Hematopoietic multipotent progenitor cell treated with erythropoietin and hydrocortisone succinate and interleukin-3 and kit ligand, for 6 days (in vitro differentiated cells): ENCODE measurements around the gene BASP1.
A peak's percentile ranks its signal among the peaks of the same experiment; 100 is the strongest.
"Not testable (repeated sequence)": the region's sequence is repeated elsewhere in the genome, so short reads cannot be mapped to it uniquely, and the experiment has no call there.

ENCODE experiments used
- DNase-seq: peaks from one replicate; pipeline ENCODE4 v3.0.0-alpha.2; 2015

Gene BASP1

DNA sequence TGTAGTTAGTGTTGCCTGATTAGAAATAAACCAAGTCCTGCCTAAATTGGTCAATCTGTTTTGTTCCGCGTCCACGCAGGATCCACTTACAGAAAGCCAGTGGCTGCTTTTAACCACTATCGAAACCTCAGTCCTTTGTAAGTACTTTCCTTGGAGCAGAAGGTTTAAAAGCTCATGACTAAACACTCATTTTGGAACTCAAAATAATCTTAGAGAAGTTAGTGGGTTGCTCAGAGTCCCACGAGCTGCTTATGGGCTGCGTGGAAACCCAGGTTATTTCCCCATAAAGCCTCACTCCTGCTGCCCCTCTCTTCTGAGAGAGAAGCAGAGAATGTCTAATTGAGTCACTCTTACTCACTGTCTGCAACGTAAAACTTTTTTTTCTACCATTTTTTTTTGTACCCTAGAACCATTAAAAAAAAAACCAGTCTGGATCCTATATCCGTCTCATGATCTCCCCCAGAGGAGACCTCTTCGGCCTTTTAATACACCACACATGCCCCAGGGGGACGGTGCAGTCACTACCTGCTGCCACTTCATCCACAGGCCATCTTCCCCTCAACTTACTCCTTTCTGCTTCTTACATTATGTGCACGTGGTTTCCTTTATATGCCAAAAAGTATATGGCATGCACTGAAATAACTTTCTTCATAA lies 7.6 kb downstream of the BASP1 start:
- no peak for DNase-seq

DNA sequence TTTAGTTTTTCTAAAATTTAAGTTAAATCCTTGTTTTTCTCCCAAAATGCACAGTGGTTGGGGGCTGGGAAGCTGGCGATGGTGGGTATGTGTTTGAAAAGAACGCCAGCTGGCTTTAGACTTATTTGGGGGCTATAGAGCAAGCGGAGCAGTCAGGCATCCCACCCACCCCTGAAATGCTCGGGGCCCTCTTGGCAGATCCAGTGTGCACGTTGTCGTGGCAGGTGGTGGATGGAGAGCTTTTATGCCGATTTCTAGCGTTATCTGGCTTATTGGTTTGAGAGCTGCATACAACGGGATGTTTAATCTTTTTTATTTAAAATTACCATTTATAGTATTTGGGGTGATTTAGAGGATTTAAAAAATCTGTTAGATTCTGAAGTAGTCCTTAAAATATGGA lies 8.1 kb downstream of the BASP1 start:
- no peak for DNase-seq

DNA sequence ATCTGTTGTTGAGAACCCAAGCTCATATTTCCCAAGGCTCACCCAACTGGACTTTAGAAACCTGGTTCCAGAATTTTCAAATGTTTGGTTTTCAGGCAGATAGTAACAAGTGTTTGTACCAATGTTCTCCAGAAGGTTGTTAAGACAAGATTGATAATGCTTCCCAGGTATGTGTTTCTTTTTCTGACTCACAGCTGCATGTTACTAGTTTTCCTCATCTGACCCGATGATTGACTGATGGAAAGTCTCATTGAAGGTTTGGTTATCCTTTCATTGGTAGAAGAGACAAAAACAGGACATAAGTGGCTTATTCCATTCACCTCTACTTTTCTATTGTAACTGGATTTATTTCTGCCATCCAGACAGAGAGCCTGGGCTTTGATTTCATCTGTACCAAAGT lies 10.4 kb downstream of the BASP1 start:
- DNase-seq: no peak

DNA sequence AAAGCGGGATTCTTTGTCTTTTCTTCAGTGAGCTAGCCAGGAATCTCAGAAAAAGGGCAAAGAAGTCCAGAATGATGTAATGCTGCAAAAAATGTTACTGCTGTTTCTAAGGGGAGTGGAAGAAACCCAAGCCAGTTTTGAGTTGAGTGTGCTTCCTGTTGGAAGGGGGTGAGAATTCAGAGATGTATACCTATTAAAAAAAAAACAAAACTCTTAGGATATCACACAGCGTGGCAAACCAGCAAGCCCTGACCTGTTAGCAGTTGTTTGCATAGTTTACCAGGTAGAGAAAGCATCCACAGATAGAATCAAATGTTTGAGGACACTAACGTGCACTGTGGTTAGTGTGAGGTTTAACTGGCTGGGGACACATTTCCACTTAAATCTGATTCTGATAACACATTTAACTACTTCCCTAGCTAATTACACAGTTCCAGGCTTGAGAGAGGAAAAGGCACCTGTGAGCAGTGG lies 11.4 kb downstream of the BASP1 start:
- no peak for DNase-seq

DNA sequence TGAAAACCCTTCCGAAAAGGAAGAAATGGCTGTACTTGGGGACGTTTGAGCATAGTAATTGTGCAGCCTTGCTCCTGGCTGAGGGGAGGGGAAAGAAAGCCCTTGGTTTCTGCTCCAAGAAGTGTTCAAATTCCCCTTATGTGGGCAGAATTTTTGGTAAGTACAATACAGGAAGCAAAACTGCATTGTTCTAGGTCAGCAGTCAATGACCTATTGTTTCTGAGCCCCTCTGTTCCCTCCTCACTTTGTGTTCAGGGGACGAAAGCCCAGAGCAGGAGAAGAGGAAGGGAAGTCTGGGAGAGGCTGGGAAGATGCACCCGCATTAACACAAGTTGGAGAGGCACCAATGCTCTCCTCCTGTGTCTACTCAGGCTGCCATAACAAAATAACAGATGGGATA lies 11.9 kb downstream of the BASP1 start:
- no peak for DNase-seq

DNA sequence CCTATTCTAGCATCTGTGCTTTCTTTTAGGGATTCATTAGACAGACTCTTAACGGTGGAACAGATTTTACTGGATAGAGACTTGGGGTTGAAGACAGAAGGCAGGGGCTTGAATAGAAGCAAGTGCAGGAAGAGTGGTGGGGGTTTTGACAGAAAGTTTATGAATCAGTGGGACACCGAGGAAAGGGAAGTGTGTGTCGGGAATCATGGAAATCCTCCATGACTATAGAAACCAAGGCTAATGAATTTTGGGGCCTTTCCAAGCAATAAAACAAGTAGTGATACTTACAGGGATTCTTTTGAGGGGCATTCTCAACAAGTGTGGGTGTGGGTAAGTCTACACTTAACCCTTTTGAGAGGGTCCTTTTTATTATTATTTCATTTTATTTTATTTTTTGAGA lies 12.8 kb downstream of the BASP1 start:
- no peak for DNase-seq

DNA sequence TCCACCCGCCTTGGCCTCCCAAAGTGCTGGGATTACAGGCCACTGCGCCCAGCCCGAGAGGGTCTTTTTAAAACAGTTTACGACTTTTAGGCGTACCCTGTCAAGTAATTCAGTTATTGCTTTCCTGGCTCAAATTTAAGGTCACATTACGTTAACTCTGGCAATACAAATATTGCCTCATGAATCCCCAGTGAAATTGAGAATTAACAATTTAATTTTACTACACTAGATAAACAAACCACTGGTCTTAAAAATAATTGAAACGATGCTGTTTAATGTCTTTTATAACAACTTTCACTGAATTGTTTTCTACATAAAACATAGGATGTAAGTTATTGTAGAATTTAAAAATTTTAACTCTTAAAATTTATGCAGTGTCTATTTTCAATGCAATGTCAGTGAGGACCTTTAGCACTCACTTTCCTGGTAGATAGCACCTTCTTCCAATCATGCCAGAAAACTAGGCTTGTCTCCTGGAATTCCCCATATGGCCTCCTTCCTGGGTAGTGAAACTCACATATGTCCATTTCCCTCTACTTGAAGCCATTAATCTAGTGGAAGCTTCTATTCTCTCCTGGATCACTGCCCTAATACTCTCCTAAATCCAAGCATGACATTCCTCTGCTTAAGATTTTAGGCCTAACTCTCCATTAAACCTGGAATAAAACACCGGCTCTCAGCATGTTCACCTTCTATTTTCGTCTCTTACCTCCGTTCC lies 13.5 kb downstream of the BASP1 start:
- no peak for DNase-seq

DNA sequence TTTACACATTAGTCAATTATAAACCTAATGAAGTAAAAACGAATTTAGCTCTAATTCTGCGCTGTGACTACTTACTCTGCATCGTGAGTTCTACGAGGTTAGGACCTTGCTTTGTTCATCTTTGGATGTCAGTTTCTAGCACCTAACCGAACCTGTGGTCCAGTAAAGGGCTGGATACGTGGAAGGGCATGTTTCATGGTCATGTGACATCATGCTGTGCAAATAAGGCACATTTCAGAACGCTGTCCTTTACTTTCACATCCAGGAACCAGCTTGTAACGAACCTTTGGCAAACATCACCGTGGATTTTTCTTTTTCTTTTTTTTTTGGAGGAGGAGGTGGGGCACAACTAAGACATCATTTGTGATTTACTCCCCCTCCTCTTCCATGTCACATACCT lies 15.0 kb downstream of the BASP1 start:
- no peak for DNase-seq

DNA sequence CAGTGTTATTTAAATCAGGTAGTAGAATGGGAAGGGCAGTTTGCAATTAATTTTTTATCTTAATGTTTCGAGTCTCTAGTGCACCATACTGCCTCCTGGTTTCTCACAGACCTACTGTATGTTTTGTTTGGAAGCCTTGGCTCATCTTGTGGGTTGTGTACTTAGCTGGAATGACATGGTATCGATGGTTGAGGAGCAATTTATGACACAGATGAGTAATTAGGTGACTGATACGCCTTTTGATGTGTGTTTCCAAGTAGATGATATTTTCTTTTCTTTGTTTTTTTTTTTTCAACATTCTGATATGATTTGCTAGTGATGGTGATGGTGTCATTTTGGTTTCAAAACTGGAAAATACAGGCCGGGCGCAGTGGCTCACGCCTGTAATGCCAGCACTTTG lies 16.1 kb downstream of the BASP1 start:
- DNase-seq: no peak

DNA sequence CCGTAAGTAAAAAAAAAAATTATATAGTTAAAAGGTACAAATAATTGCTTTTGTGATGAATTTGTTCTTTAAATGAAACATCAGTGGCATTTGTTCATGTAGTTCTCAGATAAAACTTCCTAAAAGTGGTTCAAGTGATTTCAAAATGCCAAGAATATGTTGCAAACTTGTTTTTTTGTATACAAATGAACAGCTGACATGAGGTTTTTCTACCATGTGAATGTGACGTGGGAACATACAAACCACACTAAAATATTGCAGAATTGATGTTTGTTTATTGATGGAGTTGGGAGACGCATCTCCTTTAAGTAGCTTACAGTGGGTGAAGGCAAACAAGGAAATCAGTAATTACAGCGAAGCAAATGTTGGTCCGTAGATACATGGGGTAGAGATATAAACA lies 16.9 kb downstream of the BASP1 start:
- DNase-seq: no peak

DNA sequence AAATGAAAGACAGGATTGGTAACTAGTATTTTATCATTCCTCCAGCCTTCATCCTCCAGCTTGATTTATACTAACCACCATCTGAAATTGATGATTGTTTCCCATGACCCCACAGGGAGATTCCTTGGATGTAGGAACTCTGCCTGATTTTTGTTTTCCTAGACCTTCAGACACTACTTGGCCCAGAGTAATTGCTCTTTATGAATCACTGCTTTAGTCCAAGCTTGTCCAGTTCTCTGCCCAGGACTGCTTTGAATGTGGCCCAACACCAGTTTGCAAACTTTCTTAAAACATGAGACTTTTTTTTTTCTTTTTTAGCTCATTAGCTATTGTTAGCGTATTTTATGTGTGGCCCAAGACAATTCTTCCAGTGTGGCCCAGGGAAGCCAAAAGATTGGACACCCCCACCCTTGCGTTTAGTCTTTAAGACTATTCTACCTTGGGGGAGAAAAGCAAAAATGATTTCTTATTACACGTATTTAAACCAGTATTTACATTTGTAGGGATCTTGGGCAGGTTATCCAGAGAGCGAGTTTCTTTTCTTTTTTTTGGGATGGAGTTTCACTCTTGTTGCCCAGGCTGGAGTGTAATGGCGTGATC lies 18.4 kb downstream of the BASP1 start:
- no peak for DNase-seq

DNA sequence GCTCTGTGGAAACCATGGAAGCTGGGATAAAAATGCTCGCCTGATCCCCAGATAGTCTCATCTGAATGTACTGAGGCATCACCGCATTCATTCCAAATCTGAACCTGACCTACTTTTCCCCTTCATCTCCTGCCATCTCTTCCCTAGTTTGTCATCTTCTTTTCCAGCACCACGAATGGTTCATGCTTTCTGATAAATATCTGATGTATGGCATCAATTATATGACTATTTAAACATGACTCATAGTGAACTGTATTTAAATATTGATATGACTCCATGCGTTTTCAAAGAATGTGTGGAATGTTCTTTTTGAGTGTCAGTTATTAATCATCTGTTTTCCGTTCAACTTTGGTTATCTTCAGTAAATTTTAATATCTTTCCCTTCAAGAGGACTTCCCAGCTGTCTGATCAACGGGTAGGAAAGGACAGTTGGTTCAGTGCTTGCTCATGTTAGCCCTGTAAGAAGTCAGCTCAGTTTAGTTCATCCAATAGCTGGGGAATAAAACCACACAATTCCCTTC lies 21.1 kb downstream of the BASP1 start:
- DNase-seq: no peak

DNA sequence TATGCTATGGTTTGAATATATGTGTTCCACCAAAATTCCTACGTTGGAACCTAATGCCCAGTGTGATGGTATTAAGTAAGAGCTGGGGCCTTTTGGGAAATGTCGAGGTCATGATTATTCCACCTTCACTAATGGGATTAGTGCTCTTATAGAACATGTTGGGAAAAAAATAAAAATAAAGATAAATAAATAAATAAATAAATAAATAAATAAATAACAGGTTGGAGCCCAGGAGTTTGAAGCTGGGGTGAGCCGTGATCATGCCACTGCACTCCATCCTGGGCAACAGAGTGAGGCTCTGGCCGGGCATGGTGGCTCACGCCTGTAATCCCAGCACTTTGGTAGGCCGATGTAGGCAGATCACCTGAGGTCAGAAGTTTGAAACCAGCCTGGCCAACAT lies 22.5 kb downstream of the BASP1 start:
- DNase-seq: no peak

DNA sequence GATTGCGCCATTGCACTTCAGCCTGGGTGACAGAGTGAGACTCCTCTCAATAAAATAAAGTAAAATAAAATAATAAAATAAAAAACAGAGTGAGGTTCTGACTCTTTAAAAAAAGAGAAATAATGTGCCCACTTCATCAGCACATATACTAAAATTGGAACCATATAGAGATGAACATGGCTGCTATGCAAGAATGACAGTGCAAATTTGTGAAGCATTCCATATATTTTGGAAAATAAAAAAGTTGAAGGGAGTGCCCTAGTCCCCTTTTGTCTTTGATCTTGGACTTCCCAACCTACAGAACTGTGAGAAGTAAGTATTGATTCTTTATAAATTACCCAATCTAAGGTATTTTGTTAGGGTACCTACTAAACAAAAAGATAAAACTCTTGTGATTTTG lies 23.1 kb downstream of the BASP1 start:
- DNase-seq: no peak

DNA sequence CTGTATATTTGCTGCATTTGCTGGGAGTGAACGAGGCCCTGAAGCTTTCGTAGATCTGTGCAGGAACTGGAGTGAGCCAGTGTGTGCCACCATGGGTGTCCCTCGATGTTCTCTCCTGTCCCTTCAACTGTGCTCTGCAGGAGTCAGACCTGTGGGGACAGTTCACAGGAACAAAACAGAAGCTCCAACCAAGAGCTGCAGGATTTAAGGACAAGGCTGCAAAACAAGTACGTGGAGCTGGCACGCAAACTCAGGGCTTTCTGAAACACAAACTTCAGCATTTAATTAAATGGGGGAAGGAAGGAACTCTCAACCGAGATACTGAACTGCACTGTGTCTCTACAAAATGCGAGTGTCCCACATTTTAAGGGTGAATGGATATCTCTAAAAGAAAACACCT lies 24.2 kb downstream of the BASP1 start:
- DNase-seq: no peak

DNA sequence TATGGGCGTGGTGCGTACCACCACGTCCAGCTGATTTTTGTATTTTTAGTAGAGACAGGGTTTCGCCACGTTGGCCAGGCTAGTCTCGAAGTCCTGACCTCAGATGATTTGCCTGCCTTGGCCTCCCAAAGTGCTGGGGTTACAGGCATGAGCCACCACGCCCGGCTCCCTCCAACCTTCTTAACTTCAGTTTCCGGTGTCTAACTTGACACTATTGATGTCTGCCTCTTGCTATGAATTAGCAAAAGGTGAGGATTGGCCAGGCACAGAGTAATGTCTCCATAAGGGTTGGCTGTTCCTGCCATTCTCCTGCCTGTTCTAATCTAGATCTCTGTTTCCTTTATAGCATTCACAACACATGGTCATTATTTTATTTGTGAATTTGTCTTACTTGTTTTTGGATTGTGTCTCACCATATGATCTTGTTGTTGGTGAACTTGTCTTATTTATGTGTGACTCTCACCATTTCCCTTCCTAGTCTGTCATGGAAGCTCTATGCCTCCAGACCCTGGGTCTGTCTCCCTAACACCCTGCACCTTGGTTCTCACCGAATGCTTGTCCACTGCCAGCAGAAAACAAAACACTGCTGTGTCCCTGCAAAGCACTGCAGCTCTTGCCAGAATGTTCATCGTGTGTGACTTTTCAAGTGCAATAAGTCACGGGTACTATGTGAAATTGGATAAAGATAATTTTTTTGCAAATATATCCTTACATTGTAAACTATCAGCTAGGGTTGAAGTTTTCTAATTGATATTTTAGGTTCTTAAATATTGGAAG lies 26.0 kb downstream of the BASP1 start:
- no peak for DNase-seq

DNA sequence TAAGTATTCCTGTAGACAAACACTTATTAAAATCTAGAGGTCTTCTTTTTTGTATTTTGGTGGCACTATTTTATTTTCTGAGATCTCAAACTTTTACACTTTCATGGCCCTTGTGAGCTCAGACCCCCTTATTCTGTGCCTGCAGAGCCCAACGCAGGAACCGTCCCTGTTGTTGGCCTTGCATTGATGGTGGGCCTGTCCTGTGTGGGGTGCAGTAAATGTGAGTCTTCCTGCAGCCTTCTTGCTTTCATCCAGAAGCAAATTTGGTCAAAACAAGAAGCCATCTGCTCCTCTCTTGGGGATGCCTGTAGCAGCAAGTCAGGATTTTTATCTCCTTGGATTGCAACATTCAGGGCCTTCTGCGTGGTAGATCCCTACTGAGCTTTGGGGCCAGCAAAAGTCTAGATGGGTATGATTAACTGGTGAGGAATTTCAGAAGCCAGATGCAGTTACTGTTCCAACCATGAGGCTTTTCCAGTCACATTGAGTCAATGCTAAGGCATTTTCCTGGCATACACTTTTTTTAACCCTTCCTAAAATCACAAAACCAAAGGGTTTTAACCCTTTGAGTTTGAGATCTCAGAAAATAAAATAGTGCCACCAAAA lies 31.7 kb downstream of the BASP1 start:
- DNase-seq: no peak

DNA sequence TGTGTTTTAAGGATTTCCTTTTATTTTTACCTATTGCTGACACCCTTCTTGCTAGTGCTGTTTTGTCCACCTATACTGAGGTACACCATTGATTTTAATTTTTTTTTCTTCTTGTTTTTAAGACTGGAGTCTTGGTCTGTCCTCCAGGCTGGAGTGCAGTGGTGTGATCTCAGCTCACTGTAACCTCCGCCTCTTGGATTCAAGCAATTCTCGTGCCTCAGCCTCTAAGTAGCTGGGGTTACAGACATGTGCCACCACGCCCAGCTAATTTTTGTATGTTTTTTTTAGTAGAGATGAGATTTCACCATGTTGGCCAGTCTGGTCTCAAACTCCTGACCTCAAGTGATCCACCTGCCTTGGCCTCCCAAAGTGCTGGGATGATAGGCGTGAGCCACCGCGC lies 32.4 kb downstream of the BASP1 start:
- DNase-seq: not testable (repeated sequence)

DNA sequence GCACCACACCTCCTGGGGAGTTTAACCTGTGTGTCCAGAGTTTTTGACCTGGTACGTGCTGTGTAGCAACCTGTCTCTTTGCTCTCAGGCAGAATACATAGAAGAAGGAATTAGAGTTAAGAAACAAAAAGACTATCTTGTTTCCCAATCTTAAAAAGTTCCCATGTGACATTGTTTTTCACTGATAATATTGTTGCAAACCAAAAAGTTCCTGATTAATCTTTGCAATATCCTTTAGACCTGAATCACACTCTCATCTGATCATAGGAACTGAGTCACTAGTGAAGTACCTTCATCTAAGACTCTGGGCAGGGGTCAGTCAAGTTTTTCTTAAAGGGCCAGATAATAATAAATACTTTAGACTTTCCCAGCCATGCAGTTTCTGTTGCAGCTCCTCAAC lies 35.1 kb downstream of the BASP1 start:
- DNase-seq: no peak

DNA sequence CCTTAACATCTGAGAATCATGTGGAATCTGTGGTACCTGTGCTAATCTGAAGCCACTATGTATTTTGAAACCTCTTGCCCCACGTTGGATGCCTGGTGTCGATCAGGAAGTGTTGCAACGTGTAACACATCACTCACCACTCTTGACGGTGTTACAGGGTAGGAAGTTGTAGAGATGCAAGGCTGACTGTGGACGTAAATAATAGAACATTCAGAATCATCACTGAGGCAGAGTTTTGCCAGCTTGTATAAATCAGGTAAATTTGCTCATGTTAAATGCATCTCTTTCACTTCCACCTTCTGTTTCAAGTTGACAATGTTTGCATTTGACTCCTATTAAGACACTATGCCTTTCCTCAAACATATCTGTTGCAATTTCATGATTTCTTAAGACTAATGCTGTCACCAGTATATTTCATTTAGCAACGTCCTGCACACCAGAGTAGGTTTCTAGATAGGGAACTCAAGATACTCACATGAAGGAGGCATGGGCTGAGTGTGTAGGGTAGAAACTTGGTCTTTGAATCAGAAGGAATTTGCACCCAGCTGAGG lies 38.1 kb downstream of the BASP1 start:
- DNase-seq: peak; percentile 67

DNA sequence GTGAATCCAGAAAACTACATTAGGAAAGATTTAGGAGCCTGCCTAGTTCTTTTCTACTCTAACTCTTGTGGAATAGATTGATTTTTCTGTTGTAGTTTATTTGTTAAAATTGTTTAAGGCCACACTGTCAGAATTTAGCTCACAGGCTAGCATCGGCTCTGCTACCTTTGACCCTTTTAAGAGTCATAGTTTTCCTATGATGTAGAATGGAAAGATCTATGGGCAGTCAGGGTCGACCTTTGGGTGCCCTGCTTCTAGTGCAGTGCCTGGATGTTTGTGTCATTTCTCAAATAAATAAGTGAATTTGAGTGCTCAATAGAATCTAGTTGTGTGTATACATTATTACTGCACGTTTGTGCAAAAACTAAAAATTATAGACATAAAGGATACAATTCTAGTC lies 38.7 kb downstream of the BASP1 start:
- no peak for DNase-seq

DNA sequence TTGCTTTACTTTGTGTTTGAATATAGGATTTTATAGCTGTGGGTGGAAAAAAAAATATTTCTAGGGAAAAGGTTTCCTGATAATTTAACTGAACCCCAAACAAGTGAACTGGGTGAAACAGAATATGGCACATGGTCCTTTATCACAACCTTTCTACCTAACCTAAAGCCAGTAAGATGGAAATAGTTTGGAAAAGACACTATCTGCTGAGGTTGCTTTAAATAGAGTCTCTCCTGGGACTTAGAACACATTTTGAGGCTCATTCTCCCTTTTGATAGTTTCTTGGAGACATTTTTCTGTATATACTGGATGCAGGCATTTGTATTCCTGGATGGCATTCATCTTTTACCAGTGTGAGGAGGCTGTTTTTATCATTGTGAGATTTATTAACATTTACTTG lies 39.4 kb downstream of the BASP1 start:
- DNase-seq: no peak
